ENCODE data around the gene UNC5C. TPM values are rescaled to one million over a fixed set of nuclear protein-coding genes. Genes with fewer than 3 reads are reported as not detected.

UNC5C gene
- total and polyA plus RNA-seq, 2 of the 4 experiments (the other 2 are of a cell fraction) = under 0.01 TPM

GRCh38 chr4:95439071-95439470 is 109.7 kb downstream of the UNC5C start:
- in situ Hi-C loops (cut with MboI; ENCODE audit: low sequenced_read_pairs) = no loop called here
- H2BK120ac ChIP-seq (ENCODE audit: low read depth, low read length) = no peak overlapping the region
- no peak overlapping the region for H3K4me3 ChIP-seq (ENCODE audit: insufficient read depth, low read depth, low read length)
- no peak overlapping the region for H3K4ac ChIP-seq (ENCODE audit: low read depth, low read length)
- no peak overlapping the region for H2BK5ac ChIP-seq (ENCODE audit: low read depth, low read length, poor library complexity, severe bottlenecking)
- H2AK5ac ChIP-seq (ENCODE audit: low read depth, low read length) = no peak overlapping the region
- no peak overlapping the region for H3K56ac ChIP-seq (ENCODE audit: extremely low read depth, insufficient read depth, low read length)
- H3K79me1 ChIP-seq (ENCODE audit: low read depth in 1 of 2, low read length in 2 of 2) = no peaks in the 10 kb centered on the region
- no peak overlapping the region for H4K5ac ChIP-seq (ENCODE audit: low read depth, low read length)
- no peak overlapping the region for H4K8ac ChIP-seq (ENCODE audit: low read depth in 2 of 2, low read length in 2 of 2)
- ChIA-PET POLR2A (ENCODE audit: unreplicated experiment) (no interaction called here), CTCF (no interaction called here)
- no peak overlapping the region for H3K9ac ChIP-seq (ENCODE audit: low read depth, low read length)
- H3K9me3 ChIP-seq (ENCODE audit: control insufficient read depth, insufficient read depth, low read length) = no peaks in the 10 kb centered on the region
- no peak overlapping the region for H3K4me2 ChIP-seq (ENCODE audit: low read depth, low read length)
- no TSS peak for BruUV-seq (replicated peaks)
- no peaks in the 10 kb centered on the region for H3K27me3 ChIP-seq (ENCODE audit: control insufficient read depth, insufficient read depth, low read length)
- no peak overlapping the region for H2AFZ ChIP-seq (replicated peaks; ENCODE audit: low read length, poor library complexity)
- no peaks in the 10 kb centered on the region for H3K9me1 ChIP-seq (ENCODE audit: insufficient read depth, low read length)
- DNase-seq = no peak
- no peak overlapping the region for H3K18ac ChIP-seq (ENCODE audit: low read depth, low read length)
- intact Hi-C loops (cut with micrococcal nuclease) = no loop called here
- no peak overlapping the region for H2AK9ac ChIP-seq (replicated peaks; ENCODE audit: low read depth, low read length, poor library complexity)
- no peaks in the 10 kb centered on the region for H3K36me3 ChIP-seq (ENCODE audit: control insufficient read depth, insufficient read depth, low read length)
- H3K14ac ChIP-seq (replicated peaks; ENCODE audit: low read depth, low read length) = no peak overlapping the region
- no peak for TF ChIP-seq NFE2L2 (IDR thresholded peaks at IDR 0.05; ENCODE audit: low read depth, low read length)
- no peak for TF ChIP-seq RFX5 (IDR thresholded peaks at IDR 0.05; ENCODE audit: low read depth, low read length)
- TF ChIP-seq RAD21 (IDR thresholded peaks at IDR 0.05; ENCODE audit: low read length) = no peak
- TF ChIP-seq FOS (IDR thresholded peaks at IDR 0.05; ENCODE audit: low read depth, low read length) = no peak
- no peak for TF ChIP-seq MAFK (IDR thresholded peaks at IDR 0.05; ENCODE audit: low read depth, low read length)
- no peak for TF ChIP-seq MAZ (IDR thresholded peaks at IDR 0.05; ENCODE audit: borderline replicate concordance, low read depth, low read length)
- no peak for TF ChIP-seq CTCF (conservative IDR thresholded peaks at IDR 0.05; ENCODE audit: low read depth, low read length)
- no peak for TF ChIP-seq BHLHE40 (IDR thresholded peaks at IDR 0.05; ENCODE audit: low read depth, low read length)
- TF ChIP-seq MXI1 (IDR thresholded peaks at IDR 0.05; ENCODE audit: borderline replicate concordance, low read depth, low read length) = no peak
- TF ChIP-seq SMC3 (IDR thresholded peaks at IDR 0.05; ENCODE audit: low read depth, low read length) = no peak
- no peak for TF ChIP-seq USF2 (IDR thresholded peaks at IDR 0.05; ENCODE audit: low read depth, low read length)
- no peak for TF ChIP-seq CHD1 (IDR thresholded peaks at IDR 0.05; ENCODE audit: low read depth, low read length)
- no peak for TF ChIP-seq RCOR1 (IDR thresholded peaks at IDR 0.05; ENCODE audit: insufficient replicate concordance, low read length)
- no peak for TF ChIP-seq CEBPB (IDR thresholded peaks at IDR 0.05; ENCODE audit: low read depth, low read length)
- H2BK20ac ChIP-seq (ENCODE audit: low read depth, low read length) = no peak overlapping the region
- no peak overlapping the region for H3K23ac ChIP-seq (ENCODE audit: low read depth, low read length)
- no peaks in the 10 kb centered on the region for H3K4me1 ChIP-seq (ENCODE audit: control insufficient read depth, insufficient read depth, low read length)
- WGBS, 2 experiments (ENCODE audit: extremely low coverage in 2 of 2, insufficient read length in 1 of 2) = no CpG with 5 or more reads among the region's 2 CpGs
- H4K91ac ChIP-seq (ENCODE audit: insufficient read depth, low read depth, low read length) = no peak overlapping the region
- H3K27ac ChIP-seq (ENCODE audit: insufficient read depth, low read length) = no peak overlapping the region
- H4K20me1 ChIP-seq (ENCODE audit: insufficient read depth, low read length) = no peaks in the 10 kb centered on the region
- no peak for ATAC-seq (ENCODE audit: low read depth)
- no peak overlapping the region for H2BK15ac ChIP-seq (ENCODE audit: low read depth, low read length)
- dilution Hi-C loops (cut with HindIII; ENCODE audit: low sequenced_read_pairs, unreplicated experiment) = no loop called here
